ENCODE results near the gene CAPN13. TPM values are rescaled to one million over a fixed set of nuclear protein-coding genes. Genes with fewer than 3 reads are reported as not detected.
A peak's percentile ranks its signal among the peaks of the same experiment; 100 is the strongest.

CAPN13 gene
- total and polyA plus RNA-seq, 4 donors = 0.13 to 0.42 TPM; not detected in 2

DNA sequence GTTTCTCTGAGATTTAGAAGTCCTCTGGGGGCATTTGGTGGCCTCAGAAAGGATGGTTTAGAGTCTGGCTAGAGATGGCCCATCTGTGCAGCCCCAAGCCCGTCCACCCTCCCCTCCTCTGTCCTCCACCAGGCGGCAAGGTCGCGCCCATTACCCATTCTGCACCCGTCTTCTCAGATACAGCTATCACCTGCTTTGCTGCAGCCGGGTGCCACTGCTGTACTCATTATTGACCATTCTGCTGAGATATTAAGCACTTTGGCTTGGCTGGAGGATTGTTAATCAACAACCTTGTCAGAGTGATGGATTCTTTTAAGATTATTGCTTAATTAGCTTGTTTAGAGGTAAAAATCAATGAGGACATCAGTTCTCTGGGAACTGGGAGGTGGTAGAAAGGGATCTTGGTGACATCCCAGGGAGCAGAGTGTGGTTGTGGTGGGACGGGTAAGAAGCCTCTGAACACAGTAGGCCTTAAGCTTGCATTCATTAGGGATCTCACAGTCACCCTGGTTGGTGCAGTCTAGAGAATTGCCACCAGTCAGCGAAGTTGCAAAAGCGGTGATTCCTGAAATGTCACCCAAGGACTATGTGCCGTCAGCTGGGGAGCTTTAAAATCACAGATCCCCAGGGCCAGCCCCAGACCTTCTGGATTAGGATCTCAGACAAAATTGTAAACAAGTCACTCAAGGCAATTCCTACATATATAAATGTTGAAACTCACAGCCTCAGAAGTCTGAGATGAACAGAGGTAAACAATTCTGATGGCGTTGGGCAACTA is 90.9 kb downstream of the CAPN13 start:
- TF ChIP-seq, protein P1, sequence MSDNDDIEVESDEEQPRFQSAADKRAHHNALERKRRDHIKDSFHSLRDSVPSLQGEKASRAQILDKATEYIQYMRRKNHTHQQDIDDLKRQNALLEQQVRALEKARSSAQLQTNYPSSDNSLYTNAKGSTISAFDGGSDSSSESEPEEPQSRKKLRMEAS (IDR thresholded peaks at IDR 0.05) = no peak
- TF ChIP-seq RAD21 (IDR thresholded peaks at IDR 0.05) = no peak
- no peak for TF ChIP-seq GABPA (IDR thresholded peaks at IDR 0.05 in 1 of 2, conservative IDR thresholded peaks at IDR 0.05 in 1 of 2)
- no peak for TF ChIP-seq NR2F2 (IDR thresholded peaks at IDR 0.05)
- TF ChIP-seq, protein P2, sequence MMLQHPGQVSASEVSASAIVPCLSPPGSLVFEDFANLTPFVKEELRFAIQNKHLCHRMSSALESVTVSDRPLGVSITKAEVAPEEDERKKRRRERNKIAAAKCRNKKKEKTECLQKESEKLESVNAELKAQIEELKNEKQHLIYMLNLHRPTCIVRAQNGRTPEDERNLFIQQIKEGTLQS (IDR thresholded peaks at IDR 0.05) = no peak
- no peak overlapping the region for H3K4me3 ChIP-seq (ENCODE audit: low read depth in 1 of 3, low read length in 3 of 3)
- 70% methylated on average over 11 of the region's 11 CpGs for WGBS
- H3K36me3 ChIP-seq (ENCODE audit: control insufficient read depth in 4 of 4, insufficient read depth in 3 of 4, low read depth in 1 of 4, low read length in 3 of 4) = no peaks in the 10 kb centered on the region
- H3K27me3 ChIP-seq (ENCODE audit: control insufficient read depth in 4 of 4, insufficient read depth in 4 of 4, low read length in 3 of 4) = no peaks in the 10 kb centered on the region
- DNase-seq (ENCODE audit: low spot score) = peak; percentile 36
- no peak overlapping the region for H3K9ac ChIP-seq (ENCODE audit: low read depth in 1 of 2, low read length in 2 of 2)
- H3K9me3 ChIP-seq (ENCODE audit: control insufficient read depth in 4 of 4, low read length in 3 of 4) = no peaks in the 10 kb centered on the region
- H3K4me1 ChIP-seq (ENCODE audit: control insufficient read depth in 4 of 4, insufficient read depth in 4 of 4, low read length in 3 of 4) = peaks cover 4 to 11% (median 8%) of the 10 kb centered on the region in 4 donors
- no peak overlapping the region for H3K27ac ChIP-seq (ENCODE audit: low read depth in 1 of 2, low read length in 2 of 2)

DNA sequence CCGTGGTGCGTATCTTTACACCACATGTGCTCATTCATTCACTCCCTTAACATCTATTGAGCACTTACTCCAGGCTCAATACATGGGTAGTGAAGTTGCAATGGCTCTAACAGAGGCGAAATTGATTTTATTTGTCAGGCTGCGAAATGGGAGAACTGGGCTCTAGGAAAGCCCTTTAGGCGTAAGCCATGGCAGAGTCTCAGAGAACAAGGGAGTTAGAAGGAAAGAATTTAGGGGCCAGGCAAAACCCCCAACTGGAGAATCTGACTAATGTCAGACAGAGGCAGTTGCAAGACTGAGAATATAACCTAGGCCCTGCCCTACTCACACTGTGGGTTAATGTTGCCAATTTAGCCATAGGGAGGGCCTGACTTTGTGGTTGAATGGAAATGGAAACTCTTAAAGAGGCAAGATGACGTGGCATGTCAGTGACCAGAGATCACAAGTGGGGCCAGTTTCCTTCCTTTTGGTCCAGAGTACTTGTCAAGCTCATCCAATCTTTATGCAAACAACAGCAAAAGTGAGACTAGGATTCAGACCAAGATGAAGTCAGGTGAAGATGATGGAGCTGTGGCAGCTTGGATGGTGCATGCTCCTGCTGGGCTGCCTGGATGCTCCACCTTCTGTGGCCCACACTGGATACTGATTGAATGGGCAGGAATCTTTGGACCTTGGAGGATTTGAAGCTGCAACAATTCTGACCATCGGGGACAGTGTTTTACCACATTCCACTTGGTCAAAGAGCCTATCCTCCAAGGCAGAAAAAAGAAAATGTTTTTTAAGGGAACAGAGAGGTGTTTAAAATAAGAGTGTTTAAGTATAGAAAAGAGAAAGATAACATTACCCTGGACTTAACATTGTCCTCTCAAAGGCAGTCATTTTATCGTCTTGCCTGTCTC is 92.2 kb downstream of the CAPN13 start:
- Histone ChIP-seq H3K36me3 (ENCODE audit: control insufficient read depth in 4 of 4, insufficient read depth in 3 of 4, low read depth in 1 of 4, low read length in 3 of 4) (no peaks in the 10 kb centered on the region), H3K27me3 (ENCODE audit: control insufficient read depth in 4 of 4, insufficient read depth in 4 of 4, low read length in 3 of 4) (no peaks in the 10 kb centered on the region), H3K9me3 (ENCODE audit: control insufficient read depth in 4 of 4, low read length in 3 of 4) (no peaks in the 10 kb centered on the region), H3K9ac (ENCODE audit: low read depth in 1 of 2, low read length in 2 of 2) (no peak overlapping the region), H3K27ac (ENCODE audit: low read depth in 1 of 2, low read length in 2 of 2) (no peak overlapping the region), H3K4me3 (ENCODE audit: low read depth in 1 of 3, low read length in 3 of 3) (no peak overlapping the region), H3K4me1 (ENCODE audit: control insufficient read depth in 4 of 4, insufficient read depth in 4 of 4, low read length in 3 of 4) (peaks cover 3 to 9% (median 6%) of the 10 kb centered on the region in 4 donors)
- TF ChIP-seq NR2F2 (IDR thresholded peaks at IDR 0.05) (no peak), EGR1 (IDR thresholded peaks at IDR 0.05; ENCODE audit: low read depth in 2 of 2) (no peak), FOXA2 (IDR thresholded peaks at IDR 0.05) (no peak), YY1 (IDR thresholded peaks at IDR 0.05) (no peak), SP1 (IDR thresholded peaks at IDR 0.05) (no peak), FOXA1 (IDR thresholded peaks at IDR 0.05) (no peak), RXRA (IDR thresholded peaks at IDR 0.05) (no peak), HNF4A (conservative IDR thresholded peaks at IDR 0.05) (no peak), TAF1 (conservative IDR thresholded peaks at IDR 0.05) (no peak)
- TF ChIP-seq, protein P3, sequence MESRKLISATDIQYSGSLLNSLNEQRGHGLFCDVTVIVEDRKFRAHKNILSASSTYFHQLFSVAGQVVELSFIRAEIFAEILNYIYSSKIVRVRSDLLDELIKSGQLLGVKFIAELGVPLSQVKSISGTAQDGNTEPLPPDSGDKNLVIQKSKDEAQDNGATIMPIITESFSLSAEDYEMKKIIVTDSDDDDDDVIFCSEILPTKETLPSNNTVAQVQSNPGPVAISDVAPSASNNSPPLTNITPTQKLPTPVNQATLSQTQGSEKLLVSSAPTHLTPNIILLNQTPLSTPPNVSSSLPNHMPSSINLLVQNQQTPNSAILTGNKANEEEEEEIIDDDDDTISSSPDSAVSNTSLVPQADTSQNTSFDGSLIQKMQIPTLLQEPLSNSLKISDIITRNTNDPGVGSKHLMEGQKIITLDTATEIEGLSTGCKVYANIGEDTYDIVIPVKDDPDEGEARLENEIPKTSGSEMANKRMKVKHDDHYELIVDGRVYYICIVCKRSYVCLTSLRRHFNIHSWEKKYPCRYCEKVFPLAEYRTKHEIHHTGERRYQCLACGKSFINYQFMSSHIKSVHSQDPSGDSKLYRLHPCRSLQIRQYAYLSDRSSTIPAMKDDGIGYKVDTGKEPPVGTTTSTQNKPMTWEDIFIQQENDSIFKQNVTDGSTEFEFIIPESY (IDR thresholded peaks at IDR 0.05) = no peak
- TF ChIP-seq, protein P1 (IDR thresholded peaks at IDR 0.05) = no peak
- TF ChIP-seq, protein P4, sequence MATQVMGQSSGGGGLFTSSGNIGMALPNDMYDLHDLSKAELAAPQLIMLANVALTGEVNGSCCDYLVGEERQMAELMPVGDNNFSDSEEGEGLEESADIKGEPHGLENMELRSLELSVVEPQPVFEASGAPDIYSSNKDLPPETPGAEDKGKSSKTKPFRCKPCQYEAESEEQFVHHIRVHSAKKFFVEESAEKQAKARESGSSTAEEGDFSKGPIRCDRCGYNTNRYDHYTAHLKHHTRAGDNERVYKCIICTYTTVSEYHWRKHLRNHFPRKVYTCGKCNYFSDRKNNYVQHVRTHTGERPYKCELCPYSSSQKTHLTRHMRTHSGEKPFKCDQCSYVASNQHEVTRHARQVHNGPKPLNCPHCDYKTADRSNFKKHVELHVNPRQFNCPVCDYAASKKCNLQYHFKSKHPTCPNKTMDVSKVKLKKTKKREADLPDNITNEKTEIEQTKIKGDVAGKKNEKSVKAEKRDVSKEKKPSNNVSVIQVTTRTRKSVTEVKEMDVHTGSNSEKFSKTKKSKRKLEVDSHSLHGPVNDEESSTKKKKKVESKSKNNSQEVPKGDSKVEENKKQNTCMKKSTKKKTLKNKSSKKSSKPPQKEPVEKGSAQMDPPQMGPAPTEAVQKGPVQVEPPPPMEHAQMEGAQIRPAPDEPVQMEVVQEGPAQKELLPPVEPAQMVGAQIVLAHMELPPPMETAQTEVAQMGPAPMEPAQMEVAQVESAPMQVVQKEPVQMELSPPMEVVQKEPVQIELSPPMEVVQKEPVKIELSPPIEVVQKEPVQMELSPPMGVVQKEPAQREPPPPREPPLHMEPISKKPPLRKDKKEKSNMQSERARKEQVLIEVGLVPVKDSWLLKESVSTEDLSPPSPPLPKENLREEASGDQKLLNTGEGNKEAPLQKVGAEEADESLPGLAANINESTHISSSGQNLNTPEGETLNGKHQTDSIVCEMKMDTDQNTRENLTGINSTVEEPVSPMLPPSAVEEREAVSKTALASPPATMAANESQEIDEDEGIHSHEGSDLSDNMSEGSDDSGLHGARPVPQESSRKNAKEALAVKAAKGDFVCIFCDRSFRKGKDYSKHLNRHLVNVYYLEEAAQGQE (IDR thresholded peaks at IDR 0.05) = no peak
- TF ChIP-seq, protein P5, sequence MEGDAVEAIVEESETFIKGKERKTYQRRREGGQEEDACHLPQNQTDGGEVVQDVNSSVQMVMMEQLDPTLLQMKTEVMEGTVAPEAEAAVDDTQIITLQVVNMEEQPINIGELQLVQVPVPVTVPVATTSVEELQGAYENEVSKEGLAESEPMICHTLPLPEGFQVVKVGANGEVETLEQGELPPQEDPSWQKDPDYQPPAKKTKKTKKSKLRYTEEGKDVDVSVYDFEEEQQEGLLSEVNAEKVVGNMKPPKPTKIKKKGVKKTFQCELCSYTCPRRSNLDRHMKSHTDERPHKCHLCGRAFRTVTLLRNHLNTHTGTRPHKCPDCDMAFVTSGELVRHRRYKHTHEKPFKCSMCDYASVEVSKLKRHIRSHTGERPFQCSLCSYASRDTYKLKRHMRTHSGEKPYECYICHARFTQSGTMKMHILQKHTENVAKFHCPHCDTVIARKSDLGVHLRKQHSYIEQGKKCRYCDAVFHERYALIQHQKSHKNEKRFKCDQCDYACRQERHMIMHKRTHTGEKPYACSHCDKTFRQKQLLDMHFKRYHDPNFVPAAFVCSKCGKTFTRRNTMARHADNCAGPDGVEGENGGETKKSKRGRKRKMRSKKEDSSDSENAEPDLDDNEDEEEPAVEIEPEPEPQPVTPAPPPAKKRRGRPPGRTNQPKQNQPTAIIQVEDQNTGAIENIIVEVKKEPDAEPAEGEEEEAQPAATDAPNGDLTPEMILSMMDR (IDR thresholded peaks at IDR 0.05; ENCODE audit: low read depth, low read length, missing input control) = no peak
- TF ChIP-seq, protein P2 (IDR thresholded peaks at IDR 0.05) = no peak
- 82% methylated on average over 8 of the region's 8 CpGs for WGBS
- DNase-seq (ENCODE audit: low spot score) = peak; percentile 25
